GM18870 (cell line): ENCODE results near the gene FGF21.
"Not testable (repeated sequence)": the region's sequence is repeated elsewhere in the genome, so short reads cannot be mapped to it uniquely, and the experiment has no call there.

Experiments
- ATAC-seq: cut with Tn5 transposase; IDR thresholded peaks from one replicate; pipeline ENCODE4 v1.9.1; 2021; ENCODE audit warnings: moderate library complexity; ENCODE audit not compliant: unreplicated experiment

FGF21 gene

GRCh38 chr19:48751845-48752495 is 3.4 kb upstream of the FGF21 start:
- ATAC-seq, result no peak

- no peak for ATAC-seq
Observed at GRCh38 chr19:48752496-48753365, 2.6 kb upstream of the FGF21 start, which contains the start of gene FUT1. TSS of gene FUT1 (minus strand) at chr19:48752641. CDS start at chr19:48751281, 1,360 bp downstream.

GRCh38 chr19:48755787-48756186 is 463 bp downstream of the FGF21 start:
- ATAC-seq, result no peak

- ATAC-seq, result no peak
Observed at GRCh38 chr19:48756212-48756611, 888 bp downstream of the FGF21 start.

- ATAC-seq, result no peak
Observed at GRCh38 chr19:48756686-48757085, 1.4 kb downstream of the FGF21 start.

- no peak for ATAC-seq
Observed at GRCh38 chr19:48757089-48757675, 1.9 kb downstream of the FGF21 start.

- ATAC-seq, result no peak
Observed at GRCh38 chr19:48757741-48758144, 2.4 kb downstream of the FGF21 start.

- ATAC-seq, result no peak
Observed at GRCh38 chr19:48760504-48761205, 5.3 kb downstream of the FGF21 start.

- not testable (repeated sequence) for ATAC-seq
Observed at GRCh38 chr19:48765816-48766215, 10.5 kb downstream of the FGF21 start.

GRCh38 chr19:48768171-48768753 is 12.9 kb downstream of the FGF21 start:
- not testable (repeated sequence) for ATAC-seq

GRCh38 chr19:48768994-48769713 is 13.8 kb downstream of the FGF21 start:
- no peak for ATAC-seq

GRCh38 chr19:48770266-48770665 is 14.9 kb downstream of the FGF21 start:
- ATAC-seq, result no peak

- no peak for ATAC-seq
Observed at GRCh38 chr19:48770734-48771472, 15.6 kb downstream of the FGF21 start.

GRCh38 chr19:48772503-48772953 is 17.2 kb downstream of the FGF21 start:
- ATAC-seq, result no peak

- ATAC-seq, result no peak
Observed at GRCh38 chr19:48777139-48777538, 21.8 kb downstream of the FGF21 start.

- ATAC-seq, result no peak
Observed at GRCh38 chr19:48777720-48778119, 22.4 kb downstream of the FGF21 start.

- no peak for ATAC-seq
Observed at GRCh38 chr19:48779636-48780035, 24.3 kb downstream of the FGF21 start.

GRCh38 chr19:48780631-48781391 is 25.5 kb downstream of the FGF21 start:
- ATAC-seq, result no peak

- no peak for ATAC-seq
Observed at GRCh38 chr19:48784527-48784926, 29.2 kb downstream of the FGF21 start.
